GM19240 (cell line): ENCODE results near the gene HTR1D.

ENCODE experiments used
- DNase-seq: peaks from one replicate; pipeline ENCODE4 v3.0.0; 2011; ENCODE audit warnings: low spot score; ENCODE audit not compliant: insufficient read length

The HTR1D gene

DNA sequence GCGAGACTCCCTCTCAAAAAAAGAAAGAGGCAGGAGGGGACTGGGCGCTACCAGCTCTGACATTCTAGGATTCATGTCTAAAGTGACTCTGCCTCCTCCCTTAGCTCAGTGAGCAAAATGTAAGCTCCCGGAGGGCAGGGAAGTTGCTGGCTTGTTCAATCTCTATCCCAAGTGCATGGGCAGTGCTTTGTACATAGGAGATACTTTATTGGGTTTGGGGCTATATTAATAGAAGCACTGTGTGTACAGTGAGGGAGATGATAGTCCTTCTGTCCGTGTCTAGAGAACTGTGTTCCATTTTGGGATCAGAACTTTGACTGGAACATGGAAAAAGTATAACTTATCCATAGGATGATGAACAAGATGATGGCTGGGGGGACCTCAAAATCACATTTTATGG, 31.9 kb downstream of the HTR1D start:
- no peak for DNase-seq

GRCh38 chr1:23184212-23184934, 32.9 kb downstream of the HTR1D start:
- DNase-seq: no peak

GRCh38 chr1:23179862-23180261, 37.4 kb downstream of the HTR1D start:
- no peak for DNase-seq

DNA sequence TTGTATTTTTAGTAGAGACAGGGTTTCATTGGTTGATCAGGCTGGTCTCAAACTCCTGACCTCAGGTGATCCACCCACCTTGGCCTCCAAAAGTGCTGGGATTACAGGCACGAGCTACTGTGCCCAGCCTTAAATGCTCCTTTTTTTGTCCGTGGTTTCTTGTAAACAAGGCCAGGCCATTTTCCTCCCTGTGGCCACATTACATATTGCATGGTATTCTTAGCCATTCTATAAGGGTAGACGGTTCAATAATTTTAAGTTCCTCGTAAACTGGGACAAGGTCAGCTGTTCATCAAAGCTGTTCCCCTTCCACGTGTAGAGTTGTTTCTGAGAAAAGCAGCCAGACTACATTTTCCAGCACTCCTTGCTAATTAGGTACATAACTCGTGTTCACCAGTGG, 38.4 kb downstream of the HTR1D start:
- no peak for DNase-seq

- no peak for DNase-seq
Observed at GRCh38 chr1:23178414-23178813, 38.9 kb downstream of the HTR1D start.

DNA sequence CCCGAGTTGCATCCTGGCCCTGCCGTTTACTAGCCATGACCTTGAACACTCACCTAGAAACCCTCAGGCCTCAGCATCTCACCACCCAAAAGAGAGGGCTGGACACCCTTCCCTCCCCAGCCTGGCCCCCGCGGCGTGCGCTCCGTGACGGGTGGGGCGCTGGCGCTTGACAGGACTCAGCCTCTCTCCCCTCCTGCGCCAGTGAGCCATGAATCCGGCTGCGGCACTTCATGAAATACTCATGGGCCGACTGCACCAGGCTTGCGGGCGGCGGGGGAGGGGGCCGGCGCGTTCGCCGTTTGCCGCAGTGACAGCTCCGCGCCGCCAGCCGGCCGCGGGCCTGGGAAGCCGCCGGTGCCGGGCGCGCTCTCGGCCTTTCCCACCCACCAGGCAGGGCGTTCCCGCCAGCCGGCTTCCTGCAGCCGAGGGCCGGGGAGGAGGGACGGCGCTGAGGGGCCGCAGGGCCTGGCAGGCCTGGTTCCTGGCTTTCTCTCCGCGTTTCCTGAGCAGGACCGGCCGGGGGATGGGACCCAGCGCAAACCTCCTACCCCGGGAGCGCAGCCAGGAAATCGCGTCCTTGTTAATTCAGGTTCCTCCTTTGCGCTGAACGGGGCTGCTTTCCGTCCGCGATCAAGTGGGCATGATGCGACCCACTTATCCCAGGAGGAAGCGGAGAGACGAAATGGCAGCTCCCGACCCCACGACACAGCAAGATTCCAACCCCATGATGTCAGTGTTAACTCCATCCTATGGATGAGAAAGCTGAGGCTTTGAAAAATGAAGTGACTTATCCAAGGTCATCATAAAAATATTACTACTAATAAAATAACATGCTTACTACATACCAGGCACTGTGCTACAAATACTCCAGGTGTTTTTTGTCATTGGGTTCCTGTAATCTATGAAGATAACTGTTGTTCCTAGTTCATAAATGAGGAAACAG, 39.6 kb downstream of the HTR1D start:
- DNase-seq: peak; percentile 55

DNA sequence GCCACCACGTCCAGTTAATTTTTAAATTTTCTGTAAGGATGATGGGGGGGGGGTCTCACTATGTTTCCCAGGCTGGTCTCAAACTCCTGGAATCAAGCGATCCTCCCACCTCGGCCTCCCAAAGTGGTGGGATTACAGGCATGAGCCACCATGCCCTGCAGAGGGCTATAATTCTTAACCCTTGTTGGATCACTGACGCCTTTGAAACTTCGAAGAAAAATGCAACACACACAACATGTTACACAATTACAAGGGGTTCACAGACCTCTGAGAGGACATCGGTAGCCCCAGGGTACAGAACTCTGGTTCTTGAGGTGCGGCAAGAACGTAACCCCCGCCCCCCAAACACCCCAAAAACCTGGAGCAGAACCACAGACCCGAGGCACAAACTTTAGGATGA, 40.3 kb downstream of the HTR1D start:
- DNase-seq: no peak

- no peak for DNase-seq
Observed at GRCh38 chr1:23174426-23175110, 42.7 kb downstream of the HTR1D start.

- DNase-seq: no peak
Observed at GRCh38 chr1:23171181-23171755, 46.0 kb downstream of the HTR1D start.

DNA sequence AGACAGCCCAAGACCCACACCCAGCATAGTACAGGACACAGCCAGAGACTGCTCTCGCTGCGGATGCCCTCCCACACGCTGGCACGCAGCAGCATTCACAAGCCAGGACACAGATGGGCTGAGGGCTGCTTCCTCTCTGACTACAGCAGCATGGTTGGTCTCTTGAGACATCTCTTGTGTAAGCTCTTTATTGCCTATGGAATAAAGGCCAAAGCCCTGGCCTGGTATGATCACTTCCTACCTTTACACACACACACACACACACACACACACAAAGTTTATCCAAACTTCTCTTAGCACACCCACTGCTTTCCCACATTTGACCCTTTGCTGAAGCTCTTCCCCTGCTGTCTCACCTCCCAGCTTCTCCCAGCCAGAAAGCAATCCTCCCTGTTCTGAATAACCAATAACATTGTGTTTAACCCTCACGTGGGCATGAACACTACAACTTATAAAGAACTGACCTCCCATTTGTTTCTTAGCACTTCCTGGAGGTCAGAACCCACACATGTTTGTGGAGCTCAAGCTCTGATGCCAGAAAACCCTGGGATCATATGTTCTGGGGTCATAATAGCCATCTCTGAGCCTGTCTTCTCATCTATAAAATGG, 47.5 kb downstream of the HTR1D start:
- no peak for DNase-seq

- DNase-seq: no peak
Observed at GRCh38 chr1:23169195-23169575, 48.1 kb downstream of the HTR1D start.

DNA sequence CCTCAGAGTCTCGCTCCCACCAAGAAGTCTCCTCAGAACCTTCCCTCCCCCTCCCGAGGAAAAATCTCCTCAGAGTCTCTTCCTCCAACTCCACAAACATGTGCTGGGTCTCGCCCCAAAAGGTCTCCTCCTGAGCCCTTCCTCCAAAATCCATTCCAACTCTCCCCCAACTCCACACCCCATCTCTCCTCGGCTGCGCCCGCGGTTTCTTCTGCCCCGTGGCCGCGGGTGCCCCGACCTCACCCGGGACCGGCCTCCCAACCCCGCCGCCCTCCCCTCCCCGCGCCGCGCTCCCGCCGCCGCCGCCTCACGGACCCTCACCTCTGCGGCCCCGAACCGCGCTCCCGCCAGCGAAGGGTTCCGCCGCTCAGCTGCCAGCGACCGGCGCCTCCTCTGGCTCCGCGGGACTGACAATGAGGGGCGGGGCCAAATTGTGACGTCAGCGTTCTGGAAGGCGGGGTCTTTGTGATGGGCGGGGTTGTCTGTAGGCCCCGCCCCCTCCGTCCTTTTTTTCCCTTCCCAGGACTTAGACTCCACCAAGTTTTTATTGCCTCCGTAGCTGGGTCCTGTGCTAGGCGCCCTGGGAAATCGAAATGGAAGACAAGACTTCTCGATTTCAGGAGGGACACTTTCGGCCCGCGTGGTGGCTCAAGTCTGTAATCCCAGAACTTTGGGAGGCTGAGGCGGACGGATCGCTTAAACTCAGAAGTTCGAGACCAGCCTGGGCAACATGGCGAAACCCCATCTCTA, 48.7 kb downstream of the HTR1D start, which contains the start of gene LUZP1:
Gene LUZP1 (minus strand): TSS at position 412 of the 750 bp plus-strand sequence.
- DNase-seq: peak; percentile 81

DNA sequence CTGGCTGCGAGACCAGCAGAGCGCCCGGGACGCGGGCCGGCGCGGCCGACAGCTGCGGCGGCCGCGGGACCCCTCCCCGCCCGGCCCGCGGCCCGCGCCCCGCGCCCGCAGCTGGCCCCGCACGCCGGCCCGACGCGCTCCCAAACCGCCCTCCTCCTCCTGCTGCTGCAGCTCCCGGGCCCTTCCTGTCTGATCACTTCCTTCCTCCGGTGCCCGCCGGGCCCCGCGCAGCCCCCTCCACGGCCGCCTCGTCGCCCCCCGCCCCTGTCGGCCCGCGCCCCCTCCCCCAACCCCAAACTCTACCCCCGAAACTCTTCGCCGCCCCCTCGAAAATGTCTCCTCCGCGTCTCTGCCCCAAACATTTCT, 49.2 kb downstream of the HTR1D start:
- DNase-seq: no peak

GRCh38 chr1:23167353-23168078, 49.8 kb downstream of the HTR1D start:
- peak; percentile 47 for DNase-seq

DNA sequence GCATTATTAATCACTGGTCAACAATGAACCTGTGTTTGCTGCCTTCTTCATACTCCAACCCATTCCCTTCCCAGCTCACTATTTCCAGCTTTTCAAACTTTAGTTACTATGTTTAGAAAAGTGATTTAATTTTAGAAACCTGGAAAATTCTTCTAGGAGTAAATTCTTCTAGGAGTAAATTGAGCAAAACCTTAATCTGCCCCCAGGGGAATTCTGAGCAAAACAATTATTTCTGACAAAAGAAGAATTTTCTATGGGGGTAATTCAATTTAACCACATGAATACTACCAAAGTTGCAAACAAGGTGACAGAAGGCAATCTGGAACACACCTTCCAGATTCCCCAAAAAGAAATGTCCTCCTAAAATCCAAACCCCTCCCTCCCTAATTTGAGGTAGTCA, 50.4 kb downstream of the HTR1D start:
- DNase-seq: no peak

- DNase-seq: no peak
Observed at GRCh38 chr1:23163395-23163794, 53.9 kb downstream of the HTR1D start.

- DNase-seq: no peak
Observed at GRCh38 chr1:23159963-23160877, 57.1 kb downstream of the HTR1D start.

- no peak for DNase-seq
Observed at GRCh38 chr1:23156940-23157339, 60.4 kb downstream of the HTR1D start.
